Thymus (tissue), 11 donors: ENCODE data around the gene UBE2D2. TPM values are rescaled to one million over a fixed set of nuclear protein-coding genes. Genes with fewer than 3 reads are reported as not detected.
"Not testable (repeated sequence)": the region's sequence is repeated elsewhere in the genome, so short reads cannot be mapped to it uniquely, and the experiment has no call there.

Experiments
- DNase-seq, 9 donors: peaks; one replicate each; pipeline ENCODE4 v3.0.0-alpha.2; 2013; ENCODE audit warnings: low spot score in 9 of 9, low read depth in 6 of 9, missing footprints in 1 of 9
- H3K27ac ChIP-seq, 2 donors: one replicate each; pipeline ENCODE4 v1.5.1; 2013; ENCODE audit warnings: control low read depth in 1 of 2, low read depth in 1 of 2, low read length in 1 of 2, mild to moderate bottlenecking in 1 of 2, moderate library complexity in 1 of 2
- H3K27me3 ChIP-seq, 2 donors: one replicate each; pipeline ENCODE4 v1.5.1; 2013; ENCODE audit warnings: low read length in 1 of 2; ENCODE audit not compliant: control insufficient read depth in 2 of 2, insufficient read depth in 1 of 2
- H3K36me3 ChIP-seq, 2 donors: one replicate each; pipeline ENCODE4 v1.5.1; 2013; ENCODE audit warnings: low read length in 1 of 2, mild to moderate bottlenecking in 1 of 2, moderate library complexity in 1 of 2; ENCODE audit not compliant: control insufficient read depth in 2 of 2, insufficient read depth in 2 of 2
- H3K4me1 ChIP-seq, 2 donors: one replicate each; pipeline ENCODE4 v1.5.1; 2013; ENCODE audit warnings: low read length in 2 of 2; ENCODE audit not compliant: control insufficient read depth in 2 of 2, insufficient read depth in 2 of 2
- H3K4me3 ChIP-seq, 2 donors: one replicate each; pipeline ENCODE4 v1.5.1; 2013; ENCODE audit warnings: low read length in 2 of 2, control low read depth in 1 of 2, mild to moderate bottlenecking in 1 of 2
- H3K9me3 ChIP-seq, 2 donors: one replicate each; pipeline ENCODE4 v1.5.1; 2013; ENCODE audit warnings: low read length in 1 of 2, mild to moderate bottlenecking in 1 of 2; ENCODE audit not compliant: control insufficient read depth in 2 of 2, insufficient read depth in 1 of 2
- WGBS: extraction: QIAGEN DNeasy Blood & Tissue Kit; methylation state at CpG from one replicate; pipeline ENCODE4 v1.1.7; 2013; 5-methylcytosine and 5-hydroxymethylcytosine counted together
- polyA plus RNA-seq: library from polyadenylated mRNA; stranded (reverse); fragments of 200-250 nt; gene quantifications from one replicate; pipeline ENCODE4 v1.2.3, GENCODE V29; 2013
- total RNA-seq: library from RNA; stranded (reverse); fragments of 120-200 nt; gene quantifications from one replicate; pipeline ENCODE4 v1.2.4, GENCODE V29; 2013
- donor health status: healthy.

Gene UBE2D2
- total and polyA plus RNA-seq, 2 donors, result 147 to 150 TPM

DNA sequence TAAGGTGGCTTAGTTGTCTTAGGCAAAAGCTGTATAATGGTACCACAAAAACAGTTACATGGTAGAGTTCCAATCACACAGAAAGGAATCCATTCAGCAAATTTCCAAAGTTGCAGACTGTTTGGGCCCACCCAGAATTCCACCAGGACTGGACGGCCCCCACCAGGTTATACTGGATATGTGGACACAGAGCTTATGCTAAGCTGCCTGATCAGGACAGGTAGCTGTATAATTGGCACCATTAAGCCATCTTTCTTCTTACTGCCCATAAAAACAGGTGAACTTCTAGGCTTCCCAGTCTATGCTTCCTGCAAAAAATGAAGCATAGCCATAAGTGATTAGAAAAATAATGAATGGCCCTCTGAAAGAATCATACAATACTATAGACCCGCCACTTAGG is 31.1 kb upstream of the UBE2D2 start:
- DNase-seq, H3K4me3 ChIP-seq, H3K27ac ChIP-seq, H3K36me3 ChIP-seq, H3K27me3 ChIP-seq, H3K9me3 ChIP-seq, H3K4me1 ChIP-seq: not testable (repeated sequence)
- WGBS, result 97% methylated on average over 2 of the region's 2 CpGs

DNA sequence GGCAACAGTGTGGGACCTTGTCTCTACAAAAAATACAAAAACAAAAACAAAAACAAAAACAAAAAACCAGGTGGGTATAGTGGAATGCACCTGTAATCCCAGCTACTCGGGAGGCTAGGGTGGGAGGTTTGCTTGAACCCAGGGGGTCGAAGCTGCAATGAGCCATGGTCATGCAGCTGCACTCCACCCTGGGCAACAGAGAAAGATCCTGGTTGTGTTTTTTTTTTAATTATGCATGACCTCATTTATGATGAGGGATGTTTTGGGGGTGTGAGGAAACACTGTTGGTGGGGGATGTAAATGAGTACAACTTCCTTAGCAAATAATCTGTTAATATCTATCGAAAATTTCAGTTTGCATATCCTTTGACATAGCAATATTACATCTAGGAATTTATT is 29.4 kb upstream of the UBE2D2 start:
- Histone ChIP-seq H3K27me3 (no peaks in the 10 kb centered on the region), H3K36me3 (no peaks in the 10 kb centered on the region), H3K4me3 (no peak overlapping the region), H3K9me3 (no peaks in the 10 kb centered on the region), H3K4me1 (no peaks in the 10 kb centered on the region), H3K27ac (no peak overlapping the region)
- no peak for DNase-seq
- 98% methylated on average over 3 of the region's 3 CpGs for WGBS

DNA sequence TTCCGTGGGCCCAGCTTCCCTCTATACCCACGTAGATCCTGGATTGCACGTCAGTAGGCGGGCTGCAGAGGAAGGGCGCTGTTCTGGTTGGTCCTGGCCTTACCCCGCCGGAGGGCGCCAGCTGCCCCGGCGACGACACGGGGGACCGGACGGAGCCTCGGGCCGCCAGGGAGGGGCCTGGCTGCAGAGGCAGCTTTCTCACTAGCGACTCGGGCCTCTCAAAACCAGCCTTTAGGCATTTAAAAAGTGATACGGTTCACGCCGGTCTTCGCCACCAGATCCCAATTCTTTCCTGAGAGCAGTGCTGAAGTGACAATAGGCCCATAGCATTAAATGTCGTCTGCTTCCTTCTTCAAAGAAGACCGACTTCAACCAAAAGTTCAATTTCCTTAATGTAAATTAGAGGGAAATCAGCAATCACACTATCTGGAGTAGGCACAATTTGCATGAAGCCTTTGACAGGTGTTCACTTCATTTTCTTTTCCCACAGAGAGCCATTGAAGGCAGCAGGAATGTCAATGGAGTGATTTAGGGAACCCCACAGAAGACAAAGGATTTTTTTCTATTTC is 17.6 kb upstream of the UBE2D2 start:
- peaks cover 0 to 4% of the 10 kb centered on the region in 2 donors for H3K4me1 ChIP-seq
- H3K27ac ChIP-seq, result no peak overlapping the region
- no peaks in the 10 kb centered on the region for H3K36me3 ChIP-seq
- 9% methylated on average over 24 of the region's 24 CpGs for WGBS
- H3K4me3 ChIP-seq, result peak overlapping the region; percentile 18 to 27
- DNase-seq, result peak in 2 of 9 donors; percentile 21 to 38
- H3K9me3 ChIP-seq, result no peaks in the 10 kb centered on the region
- H3K27me3 ChIP-seq, result peaks cover 0 to 4% of the 10 kb centered on the region in 2 donors

DNA sequence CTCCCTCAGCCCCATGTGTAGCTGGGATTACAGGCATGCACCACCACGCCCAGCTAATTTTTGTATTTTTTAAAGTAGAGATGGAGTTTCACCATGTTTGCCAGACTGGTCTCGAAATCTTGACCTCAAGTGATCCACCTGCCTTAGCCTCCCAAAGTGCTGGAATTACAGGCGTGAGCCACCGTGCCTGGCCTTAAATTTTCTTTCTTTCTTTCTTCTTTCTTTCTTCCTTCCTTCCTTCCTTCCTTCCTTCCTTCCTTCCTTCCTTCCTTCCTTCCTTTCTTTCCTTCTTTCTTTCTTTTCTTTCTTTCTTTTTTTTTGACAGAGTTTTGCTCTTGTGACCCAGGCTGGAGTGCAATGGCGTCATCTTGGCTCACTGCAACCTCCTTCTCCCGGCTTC is 14.5 kb upstream of the UBE2D2 start:
- not testable (repeated sequence) for H3K27ac ChIP-seq, H3K27me3 ChIP-seq, H3K36me3 ChIP-seq, H3K9me3 ChIP-seq, H3K4me3 ChIP-seq, H3K4me1 ChIP-seq, DNase-seq
- WGBS, result 96% methylated on average over 6 of the region's 6 CpGs

DNA sequence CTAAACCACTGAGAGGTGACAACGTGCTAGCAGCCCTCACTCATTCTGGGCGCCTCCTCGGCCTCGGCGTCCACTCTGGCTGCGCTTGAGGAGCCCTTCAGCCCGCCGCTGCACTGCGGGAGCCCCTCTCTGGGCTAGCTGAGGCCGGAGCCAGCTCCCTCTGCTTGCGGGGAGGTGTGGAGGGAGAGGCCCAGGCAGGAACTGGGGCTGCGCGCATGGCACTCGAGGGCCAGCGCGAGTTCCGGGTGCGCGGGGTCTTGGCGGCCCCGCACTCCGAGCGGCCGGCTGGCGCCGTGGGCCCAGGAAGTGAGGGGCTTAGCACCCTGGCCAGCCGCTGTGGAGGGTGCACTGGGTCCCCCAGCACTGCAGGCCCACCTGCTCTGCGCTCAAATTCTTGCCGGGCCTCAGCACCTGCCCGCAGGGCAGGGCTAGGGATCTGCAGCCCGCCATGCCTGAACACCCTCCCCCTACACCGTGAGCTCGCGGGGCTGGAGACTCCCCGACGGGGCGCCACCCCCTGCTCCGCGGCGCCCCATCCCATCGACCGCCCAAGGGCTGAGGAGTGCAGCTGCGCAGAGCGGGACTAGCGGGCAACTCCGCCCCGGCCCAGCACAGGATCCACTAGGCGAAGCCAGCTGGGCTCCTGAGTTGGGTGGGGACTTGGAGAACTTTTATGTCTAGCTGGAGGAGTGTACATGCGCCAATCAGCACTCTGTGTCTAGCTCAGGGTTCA is 11.8 kb upstream of the UBE2D2 start:
- H3K36me3 ChIP-seq, result no peaks in the 10 kb centered on the region
- no peaks in the 10 kb centered on the region for H3K4me1 ChIP-seq
- H3K4me3 ChIP-seq, result no peak overlapping the region
- no peaks in the 10 kb centered on the region for H3K27me3 ChIP-seq
- H3K27ac ChIP-seq, result no peak overlapping the region
- no peak for DNase-seq
- peaks cover 0 to 6% of the 10 kb centered on the region in 2 donors for H3K9me3 ChIP-seq
- 98% methylated on average over 49 of the region's 49 CpGs for WGBS

DNA sequence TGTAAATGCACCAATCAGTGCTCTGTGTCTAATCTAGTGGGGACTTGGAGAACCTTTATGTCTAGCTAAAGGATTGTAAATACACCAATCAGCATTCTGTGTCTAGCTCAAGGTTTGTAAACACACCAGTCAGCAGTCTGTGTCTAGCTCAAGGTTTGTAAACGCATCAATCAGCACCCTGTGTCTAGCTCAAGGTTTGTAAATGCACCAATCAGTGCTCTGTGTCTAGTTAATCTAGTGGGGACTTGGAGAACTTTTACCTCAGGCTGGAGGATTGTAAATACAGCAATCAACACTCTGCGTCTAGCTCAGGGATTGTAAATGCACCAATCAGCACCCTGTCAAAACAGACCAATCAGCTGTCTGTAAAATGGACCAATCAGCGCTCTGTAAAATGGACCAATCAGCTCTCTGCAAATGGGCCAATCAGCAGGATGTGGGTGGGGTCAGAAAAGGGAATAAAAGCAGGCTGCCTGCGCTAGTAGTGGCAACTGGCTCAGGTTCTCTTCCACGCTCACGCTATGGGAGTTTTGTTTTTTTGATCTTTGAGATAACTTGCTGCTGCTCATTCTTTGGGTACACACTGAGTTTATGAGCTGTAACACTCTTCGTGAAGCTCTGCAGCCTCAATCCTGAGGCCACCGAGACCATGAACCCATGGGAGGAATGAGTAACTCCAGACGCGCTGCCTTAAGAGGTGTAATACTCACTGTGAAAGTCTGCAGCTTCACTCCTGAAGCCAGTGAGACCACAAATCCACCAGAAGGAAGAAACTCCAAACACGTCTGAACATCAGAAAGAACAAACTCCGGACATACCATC is 10.9 kb upstream of the UBE2D2 start:
- not testable (repeated sequence) for DNase-seq, H3K27ac ChIP-seq, H3K9me3 ChIP-seq, H3K27me3 ChIP-seq, H3K36me3 ChIP-seq, H3K4me3 ChIP-seq, H3K4me1 ChIP-seq
- WGBS, result 95% methylated on average over 12 of the region's 12 CpGs

DNA sequence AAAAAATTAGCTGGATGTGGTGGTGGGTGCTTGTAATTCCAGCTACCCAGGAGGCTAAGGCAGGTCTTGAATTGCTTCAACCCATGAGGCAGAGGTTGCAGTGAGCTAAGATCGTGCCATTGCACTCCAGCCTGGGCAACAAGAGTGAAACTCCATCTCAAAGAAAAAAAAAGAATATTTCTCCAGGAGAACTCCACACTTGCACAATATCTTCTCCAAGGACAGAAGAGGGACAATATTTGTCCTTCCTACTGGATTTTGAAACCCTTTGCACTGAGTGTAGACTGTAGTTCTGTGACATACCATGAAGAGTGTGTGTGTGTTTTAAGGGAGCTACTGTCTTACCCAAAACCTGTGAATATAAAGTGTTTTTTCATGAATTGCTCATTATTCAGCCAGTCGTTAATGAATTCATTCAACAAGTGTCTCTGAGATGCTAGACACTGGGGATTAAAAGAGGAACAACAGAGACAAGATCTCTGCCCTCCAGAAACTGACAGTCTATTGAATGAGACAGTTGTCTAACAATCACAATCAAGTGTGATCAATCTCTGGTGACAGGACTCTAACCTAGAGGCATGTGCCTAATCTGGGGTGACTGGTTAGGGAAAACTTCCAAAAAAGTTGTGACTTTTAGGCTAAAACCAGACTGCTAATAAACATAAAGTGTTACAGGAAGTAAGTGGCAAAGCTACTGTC is 9.8 kb upstream of the UBE2D2 start:
- H3K4me3 ChIP-seq, result no peak overlapping the region
- DNase-seq, result no peak
- no peak overlapping the region for H3K27ac ChIP-seq
- H3K36me3 ChIP-seq, result no peaks in the 10 kb centered on the region
- WGBS, result 60% methylated on average over 2 of the region's 2 CpGs
- H3K4me1 ChIP-seq, result no peaks in the 10 kb centered on the region
- no peaks in the 10 kb centered on the region for H3K27me3 ChIP-seq
- H3K9me3 ChIP-seq, result peaks cover 0 to 6% of the 10 kb centered on the region in 2 donors

DNA sequence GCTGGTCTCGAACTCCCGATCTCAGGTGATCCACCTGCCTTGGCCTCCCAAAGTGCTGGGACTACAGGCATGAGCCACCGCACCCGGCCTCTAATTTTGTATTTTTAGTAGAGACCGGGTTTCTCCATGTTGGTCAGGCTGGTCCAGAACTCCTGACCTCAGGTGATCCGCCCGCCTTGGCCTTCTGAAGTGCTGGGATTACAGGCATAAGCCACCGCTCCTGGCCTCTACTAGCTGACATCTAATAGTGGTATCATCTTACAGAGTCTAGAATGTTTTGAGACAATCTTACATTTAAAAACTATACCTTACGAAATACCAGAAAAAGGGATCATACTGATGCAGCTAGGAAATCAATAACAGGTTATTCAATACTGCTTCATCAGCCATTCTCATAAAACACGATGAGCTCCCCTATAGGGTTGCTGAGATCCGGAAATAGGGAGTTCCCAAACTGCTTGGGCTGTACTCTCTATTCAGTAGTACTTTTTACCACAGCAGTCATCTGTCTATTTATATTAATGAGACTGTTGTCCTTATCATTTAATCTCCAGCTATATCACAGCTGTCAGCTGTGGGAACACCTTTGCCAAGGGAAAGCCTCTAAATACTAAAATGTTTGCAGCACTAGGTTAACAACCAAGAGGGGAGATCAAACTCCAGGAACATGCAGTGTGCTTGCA is 8.1 kb upstream of the UBE2D2 start:
- no peak for DNase-seq
- 87% methylated on average over 11 of the region's 11 CpGs for WGBS
- Histone ChIP-seq H3K36me3 (no peaks in the 10 kb centered on the region), H3K27me3 (no peaks in the 10 kb centered on the region), H3K4me1 (no peaks in the 10 kb centered on the region), H3K27ac (no peak overlapping the region), H3K4me3 (no peak overlapping the region), H3K9me3 (peaks cover 0 to 6% of the 10 kb centered on the region in 2 donors)
